GM18870 (cell line): Measurements from ENCODE around the gene CD47.

Experiments used
- ATAC-seq: cut with Tn5 transposase; IDR thresholded peaks from one replicate; pipeline ENCODE4 v1.9.1; 2021; ENCODE audit warnings: moderate library complexity; ENCODE audit not compliant: unreplicated experiment

Gene CD47

DNA sequence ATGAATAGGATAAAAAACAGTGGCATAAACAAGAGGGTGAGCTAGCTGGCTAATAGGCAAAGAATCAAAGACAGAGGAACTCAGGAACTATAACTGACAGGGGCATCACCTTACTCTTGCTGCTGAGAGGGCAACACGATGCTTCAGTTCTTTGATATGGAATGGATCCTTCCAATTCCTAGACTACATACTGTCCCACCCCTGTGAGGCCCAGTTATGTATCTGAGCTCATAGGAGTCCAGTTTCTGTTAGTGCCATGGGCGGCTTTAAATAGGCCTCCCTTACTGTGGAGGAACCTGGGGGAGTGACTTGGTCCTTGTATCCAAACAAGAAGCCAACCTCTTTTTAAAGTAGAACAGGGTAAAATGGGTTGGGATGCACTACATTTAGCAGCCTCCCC, 37.3 kb downstream of the CD47 start:
- no peak for ATAC-seq

DNA sequence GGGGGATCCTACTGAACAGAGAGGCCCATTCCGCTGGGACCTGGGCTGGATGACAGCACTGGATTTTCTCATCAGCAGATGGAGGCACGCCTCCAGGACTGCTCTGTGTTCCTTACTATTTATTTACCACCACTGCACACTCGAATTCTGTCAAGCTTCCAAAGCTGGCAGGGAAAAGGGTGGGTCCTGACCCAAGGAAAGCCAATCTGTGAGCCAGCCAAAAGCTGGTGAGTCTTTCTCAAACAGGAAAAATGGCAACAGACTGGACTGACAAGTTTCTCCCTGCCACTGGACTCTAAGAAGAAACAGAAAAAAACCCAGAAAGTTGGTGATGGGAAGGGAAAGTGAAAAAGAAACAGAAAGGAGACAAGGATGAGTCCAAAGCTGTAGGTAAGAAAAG, 37.8 kb downstream of the CD47 start:
- ATAC-seq, result no peak

DNA sequence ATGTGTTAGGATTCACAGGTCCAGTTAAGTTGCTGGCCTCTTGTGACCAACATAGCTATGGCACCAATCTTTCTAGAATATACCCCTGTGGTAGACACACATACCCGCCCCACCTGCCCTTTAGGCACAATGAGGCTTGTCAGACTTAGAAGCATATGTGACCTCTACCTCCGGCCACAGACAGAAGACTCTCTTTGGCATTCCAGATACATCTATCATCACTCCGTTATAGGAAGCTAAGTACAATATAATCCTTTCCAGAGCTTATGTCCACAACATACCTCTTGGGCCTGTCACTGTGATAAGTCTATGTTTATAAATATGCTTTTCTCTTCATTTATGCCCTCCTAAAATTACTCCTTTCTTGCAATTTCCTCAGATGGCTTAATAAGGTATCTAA, 39.8 kb downstream of the CD47 start:
- ATAC-seq, result no peak

DNA sequence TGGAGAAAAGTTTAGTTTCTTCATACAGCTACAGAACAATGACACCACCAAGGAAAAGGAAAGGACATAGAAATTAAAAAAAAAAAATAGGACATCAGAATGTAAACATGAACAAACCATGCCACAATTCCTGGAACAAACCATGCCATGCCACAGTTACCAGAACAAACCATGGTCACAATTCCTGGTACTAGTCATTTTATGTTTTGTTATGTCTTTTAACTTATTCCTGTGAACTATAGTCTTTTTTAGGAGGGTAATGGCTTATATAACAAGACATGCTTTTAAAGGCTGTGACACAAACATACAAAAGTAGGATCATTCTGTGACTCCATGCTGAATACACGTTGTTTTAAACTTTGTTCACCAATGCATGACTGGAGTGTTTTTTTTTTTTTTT, 42.8 kb downstream of the CD47 start:
- ATAC-seq, result no peak

DNA sequence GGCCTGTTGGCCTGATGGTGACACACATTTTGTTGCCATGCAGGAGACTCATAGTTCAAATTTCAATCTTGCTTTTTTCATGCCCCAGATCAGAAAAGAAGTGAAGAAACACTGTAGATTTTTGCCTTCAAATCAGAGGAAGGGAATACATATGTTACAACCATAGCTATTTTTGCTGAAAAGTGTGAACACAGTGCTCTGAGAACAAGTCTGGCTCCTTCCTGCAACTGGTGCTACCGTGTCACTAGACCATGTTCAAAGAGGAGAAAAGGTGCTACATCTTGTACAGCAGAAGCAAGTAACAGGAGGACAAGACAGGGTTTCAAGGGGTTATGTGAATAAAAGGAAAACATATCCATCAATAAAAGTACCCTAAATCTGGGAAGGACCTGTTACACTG, 44.6 kb downstream of the CD47 start:
- no peak for ATAC-seq

DNA sequence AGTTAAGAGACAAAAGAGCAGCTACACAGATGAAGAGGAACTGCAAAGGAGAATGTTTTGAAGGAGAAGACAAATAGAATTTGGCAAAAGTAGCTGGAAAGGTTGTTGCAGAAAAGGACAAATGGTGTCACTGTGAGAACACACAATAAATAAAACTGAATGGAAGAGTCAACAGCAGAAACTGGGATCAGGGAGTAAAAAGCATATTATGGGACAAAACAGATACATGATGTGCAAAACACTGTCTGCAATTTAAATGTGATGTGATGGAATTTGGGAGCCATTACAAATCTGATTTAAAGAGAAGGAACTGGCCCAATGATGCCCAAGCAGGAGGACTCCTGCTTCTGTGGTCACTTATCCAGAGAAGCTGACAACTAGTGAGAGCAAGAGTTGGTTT, 46.1 kb downstream of the CD47 start:
- ATAC-seq, result no peak

DNA sequence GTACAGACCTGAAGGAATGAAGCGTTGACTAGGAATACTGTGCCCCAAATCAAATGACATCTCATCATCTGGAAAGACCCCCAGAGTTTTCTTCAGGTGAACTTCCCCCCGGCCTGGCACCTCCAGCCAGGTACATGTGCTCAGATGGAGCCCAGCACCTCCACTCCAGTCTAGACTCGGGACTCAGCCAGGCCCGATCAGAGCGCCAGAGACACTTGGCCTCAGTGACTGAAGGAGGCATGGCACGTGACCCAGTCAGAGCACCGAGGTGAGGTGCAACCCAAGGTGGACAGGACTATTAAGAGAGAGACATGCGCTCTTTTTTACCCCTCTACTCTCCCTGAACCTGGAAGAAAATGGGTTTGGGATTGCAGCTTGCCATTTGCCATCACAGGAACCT, 48.5 kb downstream of the CD47 start:
- ATAC-seq, result no peak

DNA sequence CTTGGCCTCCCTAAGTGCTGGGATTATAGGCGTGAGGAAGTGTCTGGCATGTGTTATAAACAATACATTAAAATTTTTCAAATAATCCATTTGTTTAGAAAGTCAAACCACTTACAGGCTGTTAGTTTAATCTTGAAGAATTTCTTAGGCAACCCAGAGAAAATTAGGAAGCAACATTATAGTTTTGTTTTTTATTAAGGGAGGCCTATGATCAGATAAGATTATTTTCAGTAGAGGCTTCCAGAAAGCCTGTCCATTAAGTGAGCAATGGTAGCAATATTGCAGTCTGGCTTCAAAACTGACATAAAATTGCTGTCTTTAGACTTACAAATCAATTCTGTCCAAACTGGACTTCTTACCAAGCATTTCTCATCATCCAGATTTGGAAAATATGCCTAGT, 49.6 kb downstream of the CD47 start:
- no peak for ATAC-seq

DNA sequence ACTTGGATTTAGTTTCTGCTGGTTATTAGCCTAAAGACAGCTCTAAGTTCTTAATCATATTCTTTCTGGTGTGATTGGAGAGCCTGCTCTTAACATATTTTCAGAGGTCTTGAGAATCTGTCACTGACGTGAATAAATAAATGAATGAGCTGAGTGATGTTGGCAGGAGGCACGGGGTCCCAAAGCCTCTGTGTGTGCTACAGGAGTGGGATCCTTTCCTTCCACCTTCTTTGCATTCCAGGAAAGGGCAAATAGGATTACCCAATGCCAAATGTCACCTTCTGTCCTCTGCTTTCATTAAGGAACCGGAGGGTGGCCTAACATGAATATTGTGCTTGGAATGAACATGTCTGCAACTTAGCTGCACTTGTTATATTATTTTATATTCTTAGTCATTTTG, 53.1 kb downstream of the CD47 start:
- no peak for ATAC-seq

DNA sequence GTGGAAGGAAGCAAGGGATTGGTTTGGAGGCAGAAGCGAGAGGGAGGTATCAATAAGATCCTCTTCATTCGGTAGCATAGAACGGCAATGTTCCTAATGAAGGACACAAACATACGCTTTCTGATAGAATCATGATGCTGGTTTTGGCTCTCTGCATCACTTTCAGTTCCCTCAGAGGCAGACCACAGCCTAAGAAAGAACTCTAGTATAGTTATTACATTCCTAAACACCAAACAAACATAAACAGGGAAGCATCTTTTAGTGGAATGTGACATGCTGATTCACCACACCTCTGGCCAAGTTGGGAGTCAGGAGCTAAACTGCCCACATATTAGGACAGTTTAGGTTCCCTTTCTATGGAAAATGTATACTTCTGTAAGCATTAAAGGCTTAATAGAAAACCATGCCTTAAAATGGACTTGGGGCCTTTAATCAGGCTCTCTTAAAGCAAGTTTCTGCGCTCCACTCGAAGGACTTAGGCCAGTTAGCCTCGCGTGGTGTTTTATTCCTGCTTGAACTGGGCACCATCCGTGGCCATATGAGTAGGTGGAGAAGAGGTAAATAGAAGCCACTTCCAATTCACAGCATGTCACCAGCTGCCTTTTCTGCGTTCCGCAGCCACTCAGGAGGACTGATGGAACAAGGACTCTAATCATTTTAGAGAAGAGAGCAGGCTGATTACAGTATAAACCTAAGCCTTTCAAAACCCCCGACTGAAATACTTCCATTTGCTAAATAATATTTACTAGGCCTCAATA, 53.7 kb downstream of the CD47 start:
- ATAC-seq, result peak; percentile 75

DNA sequence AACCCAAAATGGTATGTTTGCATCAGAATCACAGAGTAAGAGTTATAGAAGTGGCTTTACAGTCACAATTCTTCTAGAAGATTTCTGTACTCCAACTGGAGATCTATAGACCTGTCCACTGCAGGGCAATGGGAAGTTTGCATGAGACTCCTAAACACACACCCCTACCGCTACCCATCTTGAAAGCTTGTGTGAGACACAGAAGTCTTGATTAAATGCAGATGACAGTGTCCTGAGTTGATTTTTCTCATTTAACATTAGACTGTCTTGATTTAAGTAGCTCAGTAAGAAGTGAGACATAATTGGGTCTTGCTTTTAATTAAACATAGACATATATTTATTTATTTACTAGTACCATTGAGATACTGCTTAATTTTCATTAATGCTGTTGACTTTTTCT, 54.4 kb downstream of the CD47 start:
- no peak for ATAC-seq

DNA sequence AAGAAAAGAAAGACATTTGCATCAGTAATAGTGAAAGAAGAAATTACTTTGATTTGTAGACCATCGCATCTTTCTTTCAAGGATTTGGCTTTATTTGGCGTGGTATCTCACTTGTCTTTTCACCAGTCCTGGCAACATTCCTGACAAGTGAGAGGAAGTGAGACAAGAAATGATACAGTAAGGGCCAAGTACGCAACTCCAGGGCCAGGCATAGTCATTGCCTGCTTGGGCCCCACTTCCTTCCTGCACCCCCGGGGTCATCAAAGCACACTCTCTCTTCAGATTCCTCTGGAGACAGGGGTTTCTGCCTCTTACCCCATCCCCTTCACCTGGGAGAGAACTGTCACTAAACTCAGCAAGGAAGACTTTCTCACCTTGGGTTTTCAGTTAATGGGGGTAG, 55.1 kb downstream of the CD47 start:
- no peak for ATAC-seq

DNA sequence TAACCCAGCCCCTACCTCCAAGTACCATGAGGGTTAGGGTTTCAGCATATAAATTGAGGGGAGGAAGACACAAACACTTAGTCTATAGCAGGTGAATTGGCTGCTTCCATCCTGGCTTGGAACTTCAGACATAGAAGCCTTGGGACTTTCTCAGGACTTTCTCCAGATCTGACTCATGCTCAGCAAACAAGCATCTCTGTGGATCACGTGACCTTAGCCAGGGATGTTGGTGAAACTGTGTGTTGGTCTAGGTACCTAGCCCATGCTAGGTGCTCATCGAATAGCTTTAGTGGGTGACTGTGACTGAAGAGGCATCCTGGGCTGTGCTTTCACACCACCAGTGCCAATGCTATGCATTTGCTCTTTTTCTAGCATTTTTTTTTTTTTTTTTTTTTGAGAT, 58.9 kb downstream of the CD47 start:
- no peak for ATAC-seq

DNA sequence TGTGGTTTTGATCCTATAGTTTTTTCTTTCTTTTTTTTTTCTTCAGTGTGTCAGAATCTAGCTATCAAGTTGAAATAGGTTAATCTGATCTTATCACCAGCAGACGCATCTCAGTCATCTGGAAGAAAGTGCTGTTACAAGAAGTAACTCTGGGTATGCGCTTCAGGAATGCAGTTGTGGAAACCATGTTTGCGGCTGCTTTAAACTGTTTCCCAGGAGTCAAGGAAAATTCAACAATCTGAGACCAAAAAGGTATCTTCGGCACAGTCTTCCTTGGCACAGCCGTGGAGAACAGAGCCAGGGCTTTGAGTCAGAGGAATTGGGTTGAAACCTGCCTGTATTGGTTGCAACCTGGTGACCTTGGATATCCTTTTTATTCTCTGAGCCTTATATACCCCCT, 59.9 kb downstream of the CD47 start:
- no peak for ATAC-seq

DNA sequence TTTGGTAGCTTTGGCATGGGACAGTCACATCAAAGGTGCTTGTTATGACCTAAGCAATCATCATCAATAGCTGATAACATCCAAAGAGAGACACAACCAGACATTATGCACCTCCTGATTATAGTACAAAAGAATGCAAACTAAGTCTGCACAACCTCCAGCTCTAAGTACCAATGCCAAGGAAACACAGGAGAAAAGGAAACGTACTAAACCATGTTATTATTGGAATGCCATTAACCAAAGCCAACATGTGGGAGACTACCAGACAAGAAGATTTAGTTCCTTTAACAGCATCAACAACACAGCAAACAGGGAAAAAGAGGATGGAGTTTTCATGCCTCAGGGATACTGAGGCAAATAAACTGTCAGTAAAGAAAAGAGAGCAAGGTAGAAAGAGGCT, 61.4 kb downstream of the CD47 start:
- no peak for ATAC-seq

DNA sequence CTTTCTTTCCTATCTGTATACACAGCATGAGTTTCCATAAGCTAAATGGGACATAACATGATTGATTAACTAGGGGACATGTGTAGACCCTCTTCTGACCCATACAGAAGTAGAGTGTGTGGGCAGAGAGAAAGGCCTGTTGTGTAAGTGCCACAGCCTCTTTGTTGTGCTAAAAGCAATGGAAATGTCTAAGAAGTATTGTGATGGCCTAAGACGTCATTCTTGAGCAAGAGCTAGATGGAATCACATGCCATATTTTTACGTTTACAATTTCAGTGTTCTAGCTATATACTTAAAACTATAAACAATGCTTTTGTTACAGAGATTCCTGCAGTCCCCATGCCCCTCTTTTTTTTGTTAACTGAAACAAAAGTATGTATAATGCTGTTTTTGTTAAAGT, 61.9 kb downstream of the CD47 start:
- no peak for ATAC-seq

DNA sequence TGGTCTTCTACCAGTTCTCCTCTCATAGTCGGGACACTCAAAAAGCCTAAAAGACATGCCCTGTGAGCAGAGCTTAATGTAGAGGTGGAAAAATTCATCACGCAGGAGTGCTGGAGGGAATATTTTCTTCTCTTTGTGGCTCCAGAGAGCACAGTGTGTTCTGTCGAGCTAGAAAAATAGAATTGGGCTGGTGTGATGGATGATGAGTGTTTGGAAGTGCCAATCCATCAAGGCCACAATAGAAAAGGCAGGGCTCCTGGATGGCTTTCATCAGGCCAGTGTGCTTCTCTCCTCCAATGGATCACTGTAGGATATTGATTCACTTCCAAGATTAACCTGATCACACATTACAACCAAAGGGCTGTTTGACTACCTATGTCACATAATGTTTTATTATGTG, 65.7 kb downstream of the CD47 start:
- ATAC-seq, result no peak

DNA sequence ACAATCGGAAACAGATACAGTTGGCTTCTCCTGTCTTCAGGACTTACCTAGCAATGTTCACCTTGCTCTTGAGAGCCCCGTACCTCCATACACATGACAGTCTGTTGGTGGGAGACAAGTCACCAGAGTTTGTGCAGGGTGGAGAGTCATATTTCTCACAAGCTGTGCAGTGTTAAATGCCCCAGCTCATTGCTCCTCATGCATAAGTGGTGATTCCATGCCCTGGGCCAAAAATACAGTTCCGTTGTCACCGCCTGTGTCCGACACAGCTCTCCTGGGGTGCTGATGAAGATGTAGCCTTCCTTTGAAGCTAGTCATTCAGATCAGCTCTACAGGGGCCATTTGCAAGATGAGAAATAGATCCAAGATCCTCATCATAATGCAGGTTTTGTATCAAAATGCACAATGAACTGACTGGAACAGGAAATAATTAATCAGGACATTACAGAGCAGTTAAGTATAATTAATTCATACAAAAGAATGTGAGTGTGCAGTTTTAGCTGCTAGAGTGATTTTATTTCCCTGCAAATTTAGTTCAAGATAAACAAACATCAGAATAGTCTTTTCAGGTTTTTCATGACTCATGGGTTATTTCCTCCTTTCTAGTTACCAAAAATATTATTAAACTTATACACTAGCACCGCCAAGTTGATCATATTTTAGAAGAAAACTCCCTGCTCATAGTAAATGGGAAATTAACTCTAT, 66.5 kb downstream of the CD47 start:
- ATAC-seq, result no peak

DNA sequence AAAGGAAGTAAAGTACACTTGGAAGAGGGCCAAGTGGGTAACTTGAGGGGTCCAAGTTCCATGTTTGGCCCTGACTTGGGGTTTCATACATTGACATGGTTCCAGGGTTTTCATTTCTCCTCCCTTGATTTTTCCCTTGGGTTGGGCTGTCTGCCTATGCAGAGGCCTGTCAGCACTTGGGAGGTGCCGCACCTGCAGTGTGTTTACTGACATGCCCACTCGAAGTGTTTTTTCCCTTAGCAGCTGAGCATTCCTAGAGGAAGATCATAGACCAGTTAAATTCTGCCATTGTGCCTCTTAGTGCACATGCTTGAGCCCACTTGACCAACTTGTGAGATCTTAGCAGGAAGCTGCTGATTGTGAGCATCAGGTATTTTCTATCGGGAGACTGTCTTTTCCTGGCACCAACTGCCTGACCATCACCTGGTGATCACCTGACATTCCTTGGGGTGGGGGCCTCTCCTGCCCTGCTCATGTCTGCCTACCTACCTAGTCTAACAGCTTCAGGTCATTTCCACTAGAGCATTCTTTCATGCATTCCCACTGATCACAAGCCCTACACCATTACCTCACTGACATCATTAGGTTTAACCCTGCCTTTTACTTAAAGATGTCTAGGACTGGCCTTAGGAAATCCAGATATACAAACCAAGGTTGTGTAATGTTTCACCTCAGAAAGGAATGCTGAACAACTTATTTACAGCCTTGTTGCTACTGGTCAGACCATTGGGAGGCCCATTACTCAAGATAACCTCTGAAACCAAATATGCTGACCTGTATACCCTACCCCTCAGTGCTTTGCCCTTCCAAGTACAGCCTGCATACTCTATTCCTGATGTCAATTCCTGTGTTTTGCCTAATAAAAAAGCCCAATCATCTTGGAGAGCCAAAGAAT, 68.3 kb downstream of the CD47 start:
- no peak for ATAC-seq

DNA sequence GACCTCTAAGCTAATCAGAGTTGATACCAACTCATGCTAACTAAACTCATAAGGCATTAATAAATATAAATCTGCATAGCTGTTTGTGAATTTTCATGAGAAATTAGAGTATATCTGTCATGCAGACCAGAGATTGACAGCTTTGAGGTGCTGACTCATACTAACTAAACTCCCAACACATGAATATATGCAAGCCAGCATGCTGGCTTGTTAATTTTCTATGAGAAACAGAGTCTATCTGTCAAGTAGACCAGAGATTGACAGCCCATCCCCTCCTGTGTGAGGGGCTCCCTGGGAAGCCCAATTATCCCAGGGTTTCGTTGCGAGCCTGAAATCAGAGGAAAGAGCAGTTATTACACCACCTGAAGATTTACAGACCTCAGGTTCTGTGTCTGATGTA, 69.3 kb downstream of the CD47 start:
- no peak for ATAC-seq

DNA sequence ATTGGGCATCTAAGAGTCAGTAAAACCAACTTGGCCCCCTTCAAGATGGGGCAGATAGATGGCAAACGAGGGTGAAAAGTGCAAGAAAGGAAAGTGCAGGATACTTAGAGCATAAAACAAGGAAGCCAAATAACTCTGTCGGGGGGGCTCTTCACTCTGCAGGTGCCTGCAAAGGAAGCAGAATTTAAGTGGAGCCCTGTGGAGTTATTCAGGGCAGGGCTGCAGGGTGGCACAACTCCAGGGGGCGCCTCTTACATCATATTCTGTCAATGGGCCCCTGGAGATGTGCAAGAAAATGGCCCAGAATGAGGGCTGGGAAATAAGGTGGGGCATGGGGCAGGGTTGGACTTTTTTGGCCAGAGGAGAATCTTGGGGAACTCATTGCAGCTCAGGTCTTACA, 69.7 kb downstream of the CD47 start:
- no peak for ATAC-seq

DNA sequence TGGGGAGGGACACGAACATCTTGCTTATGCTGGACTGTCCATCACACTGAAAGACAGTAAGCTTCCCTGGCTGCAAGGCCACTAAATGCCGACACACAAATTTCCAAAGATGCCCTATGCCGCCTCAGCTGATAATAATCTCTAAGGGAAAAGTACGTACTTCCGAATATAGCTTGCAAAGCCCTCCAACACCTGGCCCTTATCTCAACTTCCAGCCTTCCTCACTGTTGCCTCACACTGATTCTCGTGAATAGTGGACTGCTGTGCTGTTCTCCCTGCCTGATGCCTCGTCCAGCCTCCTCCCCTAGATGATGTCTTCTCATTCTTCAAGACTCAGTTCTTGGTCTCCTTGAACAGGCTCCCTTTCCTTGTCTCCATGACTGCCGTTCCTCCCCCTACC, 72.3 kb downstream of the CD47 start:
- ATAC-seq, result no peak
